GM18861 (cell line): ENCODE data around the gene FUT7.

Source experiments
- ATAC-seq: cut with Tn5 transposase; IDR thresholded peaks from one replicate; pipeline ENCODE4 v1.9.1; 2021; ENCODE audit not compliant: unreplicated experiment

The FUT7 gene

GRCh38 chr9:137019891-137020683 lies 11.8 kb downstream of the FUT7 start:
- ATAC-seq = no peak

GRCh38 chr9:137018761-137019559 lies 12.9 kb downstream of the FUT7 start:
- ATAC-seq = no peak

GRCh38 chr9:137017791-137018497 lies 13.9 kb downstream of the FUT7 start:
- no peak for ATAC-seq

- no peak for ATAC-seq
Measured at GRCh38 chr9:137017071-137017470, 14.8 kb downstream of the FUT7 start.

GRCh38 chr9:137016436-137016835 lies 15.5 kb downstream of the FUT7 start:
- no peak for ATAC-seq

- no peak for ATAC-seq
Measured at GRCh38 chr9:137015976-137016375, 15.9 kb downstream of the FUT7 start.

GRCh38 chr9:137015540-137015930 lies 16.4 kb downstream of the FUT7 start:
- no peak for ATAC-seq

- ATAC-seq = no peak
Measured at GRCh38 chr9:137014776-137015539, 16.9 kb downstream of the FUT7 start.

- ATAC-seq = no peak
Measured at GRCh38 chr9:137014166-137014565, 17.7 kb downstream of the FUT7 start.

- no peak for ATAC-seq
Measured at GRCh38 chr9:137013571-137013940, 18.3 kb downstream of the FUT7 start.

GRCh38 chr9:137012694-137013570 lies 19.0 kb downstream of the FUT7 start:
- ATAC-seq = no peak

GRCh38 chr9:137011907-137012675 lies 19.8 kb downstream of the FUT7 start:
- no peak for ATAC-seq

GRCh38 chr9:137011156-137011555 lies 20.7 kb downstream of the FUT7 start:
- ATAC-seq = no peak

- ATAC-seq = no peak
Measured at GRCh38 chr9:137009938-137010732, 21.8 kb downstream of the FUT7 start.

- ATAC-seq = no peak
Measured at GRCh38 chr9:137009217-137009616, 22.7 kb downstream of the FUT7 start.

GRCh38 chr9:137008312-137008711 lies 23.6 kb downstream of the FUT7 start:
- no peak for ATAC-seq

GRCh38 chr9:137007816-137008270 lies 24.0 kb downstream of the FUT7 start:
- ATAC-seq = no peak

GRCh38 chr9:137007108-137007815 lies 24.6 kb downstream of the FUT7 start:
- no peak for ATAC-seq
